Transverse colon (tissue), 3 donors: ENCODE results near the gene HSP90AA1.

ENCODE experiments used
- POLR2A ChIP-seq: fragments of 450-650 bp; IDR thresholded peaks from one replicate; pipeline ENCODE4 v1.6.1; 2016; ENCODE audit warnings: antibody characterized with exemption, mild to moderate bottlenecking, moderate library complexity
- TF ChIP-seq, protein P1 (sequence below), 5 experiments: fragments of 200-600 bp in 3 of 5; fragments of 450-650 bp in 2 of 5; sonication (generic) in 3 of 5; IDR thresholded peaks; 1 replicate in 2 of 5; 2 replicates in 3 of 5; pipeline ENCODE4 v1.5.1; 2016 to 2017; ENCODE audit warnings: antibody characterized with exemption in 5 of 5, inconsistent platforms in 3 of 5, mild to moderate bottlenecking in 2 of 5, moderate library complexity in 1 of 5

DNA sequence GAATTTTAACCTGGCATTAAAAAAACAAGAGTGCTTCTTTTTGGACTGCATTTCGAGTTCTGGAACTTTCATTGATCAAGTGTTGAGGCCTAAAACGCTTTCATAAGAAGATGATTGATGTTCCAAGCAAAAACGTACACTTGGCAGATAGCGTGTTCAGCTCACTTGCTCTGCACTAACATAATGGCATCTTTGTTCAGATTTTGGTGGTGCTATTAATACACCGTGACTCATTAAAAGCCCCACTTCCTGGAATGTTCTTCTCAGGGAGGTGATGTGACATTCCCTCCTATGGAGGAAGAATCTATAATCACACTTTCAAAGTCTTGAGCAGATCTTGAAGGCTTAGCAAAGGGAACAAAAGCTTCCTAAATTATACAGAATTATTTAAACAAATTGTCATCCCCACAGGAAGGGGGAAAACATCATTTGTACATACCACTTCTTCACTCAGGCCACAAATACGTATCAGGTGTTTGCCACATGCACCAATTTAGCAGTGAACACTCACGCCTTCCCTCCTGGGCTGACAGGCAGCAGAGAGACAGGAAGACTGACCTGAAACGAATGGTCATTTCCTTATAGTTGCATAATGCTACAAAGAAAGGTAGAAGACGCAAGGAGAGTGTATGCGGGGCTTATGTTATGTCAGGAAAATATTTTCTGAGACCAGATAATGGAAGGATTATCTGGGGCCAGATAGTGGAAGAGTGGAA is 15.4 kb downstream of the HSP90AA1 start:
- TF ChIP-seq, protein P1, sequence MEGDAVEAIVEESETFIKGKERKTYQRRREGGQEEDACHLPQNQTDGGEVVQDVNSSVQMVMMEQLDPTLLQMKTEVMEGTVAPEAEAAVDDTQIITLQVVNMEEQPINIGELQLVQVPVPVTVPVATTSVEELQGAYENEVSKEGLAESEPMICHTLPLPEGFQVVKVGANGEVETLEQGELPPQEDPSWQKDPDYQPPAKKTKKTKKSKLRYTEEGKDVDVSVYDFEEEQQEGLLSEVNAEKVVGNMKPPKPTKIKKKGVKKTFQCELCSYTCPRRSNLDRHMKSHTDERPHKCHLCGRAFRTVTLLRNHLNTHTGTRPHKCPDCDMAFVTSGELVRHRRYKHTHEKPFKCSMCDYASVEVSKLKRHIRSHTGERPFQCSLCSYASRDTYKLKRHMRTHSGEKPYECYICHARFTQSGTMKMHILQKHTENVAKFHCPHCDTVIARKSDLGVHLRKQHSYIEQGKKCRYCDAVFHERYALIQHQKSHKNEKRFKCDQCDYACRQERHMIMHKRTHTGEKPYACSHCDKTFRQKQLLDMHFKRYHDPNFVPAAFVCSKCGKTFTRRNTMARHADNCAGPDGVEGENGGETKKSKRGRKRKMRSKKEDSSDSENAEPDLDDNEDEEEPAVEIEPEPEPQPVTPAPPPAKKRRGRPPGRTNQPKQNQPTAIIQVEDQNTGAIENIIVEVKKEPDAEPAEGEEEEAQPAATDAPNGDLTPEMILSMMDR (IDR thresholded peaks at IDR 0.05), result no peak
- no peak for TF ChIP-seq POLR2A
